ENCODE measurements around the gene RHEX.

Gene RHEX

DNA sequence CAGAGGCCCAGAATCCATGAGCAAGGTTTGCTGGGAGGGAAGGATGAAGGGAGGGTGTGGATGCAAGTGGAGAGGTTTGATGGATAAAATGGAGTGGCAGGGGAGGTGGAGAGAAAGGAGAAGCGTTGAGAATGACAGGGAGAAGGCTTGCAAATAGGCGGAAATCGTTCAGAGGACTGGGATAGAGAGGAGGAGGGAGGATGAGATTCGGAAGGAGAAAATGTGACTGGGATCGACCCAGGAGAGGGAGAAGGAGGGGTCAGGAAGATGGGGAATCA, 63.8 kb downstream of the RHEX start:
- DNase-seq (ENCODE audit: low read depth) = no peak

DNA sequence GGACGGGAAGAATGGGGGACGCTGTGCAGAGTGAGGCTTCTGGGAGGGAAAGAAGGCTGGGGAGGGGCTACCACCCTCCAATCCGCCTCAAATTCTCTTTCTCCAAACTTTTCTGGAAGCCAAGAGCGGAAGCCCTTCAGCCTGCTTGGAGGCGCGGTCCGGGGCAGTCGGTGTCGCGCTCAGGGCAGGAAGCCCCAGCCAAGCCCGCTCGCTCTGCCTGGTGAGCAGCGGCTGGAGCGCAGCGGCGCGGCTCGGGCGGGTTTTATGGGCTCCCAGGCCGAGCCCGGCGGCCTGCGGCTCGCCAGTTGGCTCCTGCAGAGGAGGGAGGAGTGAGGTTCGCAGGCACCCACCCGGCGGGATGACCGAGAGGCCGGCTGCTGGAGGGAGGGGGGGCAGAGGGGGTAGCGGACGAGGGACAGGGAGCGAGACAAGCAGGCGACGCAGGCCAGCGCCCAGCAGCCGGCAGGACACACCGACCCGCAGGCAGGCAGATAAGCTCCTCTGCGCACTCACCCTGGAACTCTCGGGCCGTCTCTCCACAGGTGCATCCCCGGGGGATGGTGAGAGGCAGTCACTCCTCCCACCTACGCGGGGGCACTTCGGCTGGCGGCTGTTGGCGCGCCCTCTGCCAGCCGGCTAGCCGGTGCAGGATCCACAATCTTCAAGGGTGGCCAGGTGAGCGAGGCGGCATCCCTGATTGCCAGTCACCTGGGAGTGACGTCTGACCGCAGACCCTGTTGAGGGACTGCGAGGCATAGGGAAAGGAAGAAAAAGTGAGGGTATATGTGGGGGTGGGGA, 64.4 kb downstream of the RHEX start, which contains the start of gene AVPR1B:
AVPR1B (minus strand) TSS at position 238 of the 798 bp plus-strand sequence. CDS start 498 bp downstream, outside the sequence.
- DNase-seq (ENCODE audit: low read depth) = no peak

DNA sequence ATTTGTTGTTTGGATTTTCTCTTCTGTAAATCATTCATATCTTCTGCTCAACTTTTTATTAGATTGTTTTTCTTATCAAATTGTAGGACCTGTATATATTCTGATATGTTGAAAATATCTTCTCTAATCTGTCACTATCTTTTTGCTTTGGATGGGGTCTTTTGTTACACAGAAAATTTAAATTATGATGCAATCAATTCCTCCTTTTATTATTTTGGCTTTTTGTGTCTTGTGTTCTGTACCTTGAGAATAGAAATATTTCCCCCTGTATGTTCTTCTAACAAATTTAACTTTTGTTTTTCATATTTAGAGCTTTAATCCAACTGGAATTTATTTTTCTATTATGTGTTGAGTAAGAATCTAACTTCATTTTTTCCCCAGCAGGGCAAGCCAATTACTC, 67.4 kb downstream of the RHEX start:
- no peak for DNase-seq (ENCODE audit: low read depth)

DNA sequence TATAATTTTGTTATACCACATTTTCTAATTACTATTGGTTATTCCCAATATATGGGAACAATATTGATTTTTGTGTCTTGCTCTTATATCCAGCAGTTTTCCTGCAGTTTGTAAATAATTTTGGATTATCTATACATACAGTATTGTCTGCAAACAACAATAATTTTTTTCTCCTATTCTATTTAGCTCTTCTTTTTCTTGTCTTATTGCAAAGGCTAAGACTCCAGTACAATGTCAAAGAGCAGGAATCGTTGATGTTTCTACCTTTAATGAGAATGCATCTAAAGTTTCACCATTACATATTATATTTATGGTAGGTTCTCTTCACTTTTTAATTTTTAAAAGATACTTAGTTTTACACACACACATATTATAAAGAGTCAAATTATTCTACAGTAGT, 68.3 kb downstream of the RHEX start:
- no peak for DNase-seq (ENCODE audit: low read depth)

DNA sequence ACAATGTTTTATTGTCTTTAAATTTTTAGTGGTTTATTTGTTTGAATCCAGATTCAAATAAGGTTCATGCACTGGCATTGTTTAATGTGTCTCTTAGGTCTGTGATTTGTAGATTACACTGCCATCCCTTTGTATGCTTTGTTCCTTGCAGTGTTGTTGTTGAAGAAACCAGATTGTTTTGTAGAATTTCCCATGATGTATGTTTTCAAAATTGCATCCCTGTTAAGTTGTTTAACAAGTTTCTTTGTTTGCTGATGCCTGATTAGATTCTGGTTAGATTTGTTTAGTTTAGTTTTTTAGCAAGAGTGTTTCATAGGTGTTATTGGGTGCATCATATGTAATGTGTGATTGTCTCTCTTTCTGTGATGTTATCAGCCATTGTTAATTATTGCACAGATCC, 69.7 kb downstream of the RHEX start:
- DNase-seq (ENCODE audit: low read depth) = no peak

DNA sequence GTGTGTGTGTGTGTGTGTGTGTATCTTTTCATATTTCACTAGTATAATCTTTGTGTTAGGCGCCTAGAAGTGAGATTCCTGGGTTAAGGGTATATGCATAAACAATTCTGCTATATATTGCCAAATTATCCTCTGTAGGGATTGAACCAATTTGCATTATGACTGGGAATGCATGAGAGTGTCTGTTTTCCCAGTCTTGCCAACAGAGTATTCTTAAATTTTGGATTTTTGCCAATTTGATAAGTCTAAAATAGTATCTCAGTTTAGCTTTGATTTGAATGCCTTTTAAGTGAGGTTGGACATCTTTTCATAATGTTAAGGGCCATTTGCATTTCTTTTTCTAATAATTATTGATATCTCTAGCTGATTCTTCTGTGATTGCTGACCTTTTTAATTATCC, 72.4 kb downstream of the RHEX start:
- DNase-seq (ENCODE audit: low read depth) = no peak

DNA sequence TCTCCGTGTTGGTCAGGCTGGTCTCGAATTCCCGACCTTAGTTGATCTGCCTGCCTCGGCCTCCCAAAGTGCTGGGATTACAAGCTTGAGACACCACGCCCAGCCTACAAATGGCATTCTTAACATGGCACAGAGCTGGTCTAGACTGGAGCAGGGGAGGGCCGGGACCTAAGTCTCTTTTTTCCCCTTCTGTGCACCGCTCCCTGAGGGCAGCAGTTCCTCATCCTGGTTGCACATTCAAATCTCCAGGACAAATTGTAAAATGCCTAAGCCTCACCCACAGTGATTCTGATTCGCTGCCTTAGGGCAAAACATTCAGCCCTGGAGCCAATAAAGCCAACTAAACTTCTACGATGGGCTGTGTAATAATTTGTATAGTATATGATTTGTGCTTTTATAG, 74.4 kb downstream of the RHEX start:
- no peak for DNase-seq (ENCODE audit: low read depth)

DNA sequence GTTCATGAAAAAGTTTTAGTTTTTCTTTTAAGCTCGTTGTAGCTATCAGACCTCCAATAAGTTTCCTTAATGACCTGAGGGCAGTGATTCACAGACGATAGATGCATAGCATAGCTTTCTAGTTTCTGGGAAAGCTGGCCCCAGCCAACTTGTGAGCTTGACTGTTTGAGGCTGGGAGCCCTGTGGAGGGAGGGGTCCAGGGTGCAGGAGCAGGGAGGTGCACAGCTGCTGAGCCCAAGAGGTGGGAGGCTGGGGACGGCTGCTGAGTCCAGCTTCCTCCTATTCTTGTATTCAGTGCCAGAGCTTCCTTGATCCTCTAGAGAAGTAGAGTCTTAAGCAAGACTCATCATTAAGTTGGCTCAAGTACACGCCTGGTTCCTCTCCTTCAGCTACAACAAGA, 75.2 kb downstream of the RHEX start:
- no peak for DNase-seq (ENCODE audit: low read depth)

DNA sequence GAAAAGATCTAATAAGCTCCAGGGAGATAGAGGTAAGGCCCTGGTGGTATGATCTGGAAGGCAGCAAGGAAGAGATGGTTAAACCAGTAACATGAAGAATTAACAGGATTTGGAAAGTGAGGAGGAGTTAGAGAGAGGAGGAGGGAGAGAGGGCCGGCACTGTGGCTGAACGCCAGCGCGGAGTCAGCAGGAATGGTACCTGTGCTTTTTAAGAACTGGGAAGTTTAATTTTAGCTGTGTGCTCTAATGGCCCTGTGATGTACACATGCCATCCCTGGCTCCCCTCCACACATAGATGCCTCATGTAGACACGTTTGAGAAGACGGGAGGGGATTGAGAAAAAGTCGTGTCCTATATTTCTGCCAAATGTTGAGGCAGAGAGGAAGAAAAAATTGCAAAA, 78.1 kb downstream of the RHEX start:
- no peak for DNase-seq (ENCODE audit: low read depth)

DNA sequence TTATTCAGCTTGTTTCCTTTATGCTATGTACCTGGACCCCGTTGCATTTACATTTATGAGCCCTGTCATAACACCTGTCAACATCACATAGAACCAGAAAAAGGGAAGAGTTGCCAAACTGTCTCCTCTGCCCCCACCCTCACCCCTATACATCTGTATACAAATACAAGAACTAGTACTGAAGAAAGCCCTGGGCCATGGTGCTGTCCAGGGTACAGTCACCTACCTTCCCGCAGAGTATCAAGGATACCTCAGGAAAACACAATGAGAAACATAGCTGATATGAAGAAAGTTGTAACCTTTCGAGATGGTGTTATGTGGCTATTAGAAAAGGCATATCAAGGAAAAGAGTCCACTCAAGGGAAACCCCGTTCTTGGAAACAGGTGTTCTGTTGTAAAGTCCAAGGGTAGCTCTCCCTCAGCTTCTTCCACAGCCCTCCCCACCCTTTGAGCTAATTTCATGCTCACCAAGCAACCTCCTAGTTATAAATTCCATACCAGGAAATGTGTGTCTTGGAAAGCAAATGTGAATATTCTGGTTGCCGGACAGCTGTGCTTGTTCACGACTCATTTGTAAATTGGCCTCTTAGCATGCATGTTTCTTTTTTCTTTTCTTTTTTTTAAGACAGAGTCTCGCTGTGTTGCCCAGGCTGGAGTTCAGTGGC, 80.9 kb downstream of the RHEX start:
- no peak for DNase-seq (ENCODE audit: low read depth)

DNA sequence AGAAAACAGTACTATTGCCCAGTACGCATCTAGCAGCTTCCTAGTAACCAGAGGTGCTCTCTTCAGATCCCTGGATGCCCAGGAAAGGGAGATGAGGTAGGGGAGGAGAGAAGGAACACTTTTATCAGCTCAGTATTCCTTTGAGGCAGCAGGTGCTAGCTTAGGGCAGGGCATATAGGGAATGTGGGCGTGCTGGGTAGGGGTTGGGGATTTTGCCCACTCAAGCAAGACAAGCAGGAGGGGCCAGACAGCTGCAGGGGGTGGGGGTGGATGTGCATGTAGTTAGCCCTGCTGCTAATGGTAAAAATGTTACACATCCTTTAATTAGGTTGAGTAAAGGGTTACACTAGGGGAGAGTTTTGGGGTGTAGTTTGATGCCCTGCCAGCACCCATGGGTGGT, 82.3 kb downstream of the RHEX start:
- DNase-seq (ENCODE audit: low read depth) = no peak

DNA sequence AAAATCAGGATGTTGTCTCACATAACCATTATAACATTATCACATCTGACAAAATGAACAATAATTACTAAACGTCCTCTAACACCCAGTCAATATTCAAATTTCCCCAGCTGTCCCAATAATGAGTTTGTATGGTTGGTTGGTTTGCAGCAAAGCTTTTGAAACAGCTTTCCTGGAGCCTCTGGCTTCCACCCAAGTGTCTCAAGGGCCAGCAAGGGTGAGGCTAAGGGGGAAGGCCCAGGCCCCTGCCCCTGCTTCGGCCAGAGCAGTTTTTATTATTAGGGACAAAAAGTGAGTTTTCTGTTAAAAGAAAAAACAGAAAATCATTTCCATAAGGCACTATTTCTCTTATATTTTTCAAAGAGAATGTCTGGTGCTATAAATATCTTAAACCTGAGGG, 83.3 kb downstream of the RHEX start:
- no peak for DNase-seq (ENCODE audit: low read depth)

DNA sequence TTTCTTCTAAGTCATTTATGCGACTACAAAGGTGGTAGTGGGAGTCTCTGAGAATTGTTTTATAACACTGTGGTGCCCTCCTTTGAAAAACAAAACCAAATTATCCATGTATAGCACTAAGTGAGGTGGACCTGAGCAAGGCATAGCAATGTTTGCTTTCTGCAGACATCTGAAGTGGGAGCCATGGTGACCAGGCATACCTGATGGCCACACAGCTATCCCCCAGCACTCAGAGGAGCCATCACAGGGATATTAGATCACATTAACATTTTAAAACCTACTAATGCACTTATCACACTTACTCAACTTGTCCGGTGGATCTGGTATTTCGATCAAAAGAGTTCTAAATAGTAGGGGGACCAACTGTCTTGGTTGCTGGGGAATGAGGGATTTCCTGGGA, 89.0 kb downstream of the RHEX start:
- DNase-seq (ENCODE audit: low read depth) = no peak

DNA sequence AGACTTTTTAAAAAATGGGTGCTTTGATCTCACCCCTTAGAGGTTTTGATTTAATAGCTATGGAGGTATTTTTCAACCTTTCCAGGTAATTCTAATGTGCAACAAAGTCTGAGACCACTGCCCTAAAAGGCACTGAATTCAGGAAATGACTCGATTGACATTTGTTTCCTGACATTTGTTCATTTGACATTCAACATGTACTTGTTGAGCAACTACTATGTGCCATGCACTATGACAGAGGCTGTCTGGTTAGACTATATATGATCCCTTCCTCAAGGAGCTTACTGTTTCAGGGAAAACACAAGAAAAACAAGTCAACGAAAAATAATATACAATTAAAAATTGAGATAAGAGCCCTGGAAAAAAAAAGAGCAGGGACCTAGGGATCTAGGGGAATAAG, 89.8 kb downstream of the RHEX start:
- DNase-seq (ENCODE audit: low read depth) = no peak

DNA sequence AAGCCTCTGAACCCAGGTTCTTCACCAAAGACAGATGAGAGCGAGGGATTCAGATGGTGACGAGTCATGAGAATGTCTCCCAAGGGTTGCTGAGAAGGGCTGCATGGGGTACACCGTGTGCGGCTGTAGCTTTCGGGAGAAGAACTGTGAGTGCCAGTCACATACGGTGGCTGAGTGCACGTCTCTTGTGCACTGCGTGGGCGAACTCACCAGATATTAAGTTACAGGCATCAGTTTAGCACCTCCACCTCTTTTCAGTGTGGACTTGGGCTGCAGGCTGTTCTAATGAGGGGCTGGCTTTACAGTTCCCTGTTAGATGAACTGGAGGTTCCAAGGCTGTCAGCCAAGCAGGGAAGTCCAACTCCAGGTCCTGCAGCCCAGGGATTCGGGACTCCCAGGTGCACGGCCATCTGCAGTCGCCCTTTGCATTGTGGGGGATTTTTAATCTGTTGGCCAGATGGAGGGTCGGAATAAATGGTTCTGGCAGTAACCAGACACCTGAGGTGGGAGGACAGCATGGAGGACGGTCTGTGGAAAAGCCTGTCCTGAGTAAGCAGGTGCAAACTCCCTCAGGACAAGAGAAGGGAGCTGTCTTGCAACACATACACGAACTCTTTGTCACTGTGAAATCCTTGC, 90.7 kb downstream of the RHEX start:
- no peak for DNase-seq (ENCODE audit: low read depth)

DNA sequence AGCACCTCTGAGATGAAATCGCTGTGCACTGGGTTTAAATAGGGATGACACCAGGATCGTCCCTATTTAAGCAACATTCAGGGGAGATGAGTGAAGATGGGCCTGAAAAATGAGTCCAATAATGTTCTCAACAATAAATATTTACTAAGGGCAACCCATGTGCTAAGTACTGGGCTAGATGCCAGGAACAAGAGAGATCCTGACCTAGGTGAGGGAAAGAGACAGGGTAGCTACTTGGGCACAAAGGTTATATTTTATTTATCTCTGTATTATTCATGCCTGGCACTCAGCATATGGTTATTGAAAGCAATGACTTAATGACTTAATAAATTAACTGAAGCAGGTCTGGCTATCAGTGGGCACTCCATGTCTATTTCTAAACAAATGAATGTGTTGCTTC, 91.6 kb downstream of the RHEX start:
- DNase-seq (ENCODE audit: low read depth) = no peak

DNA sequence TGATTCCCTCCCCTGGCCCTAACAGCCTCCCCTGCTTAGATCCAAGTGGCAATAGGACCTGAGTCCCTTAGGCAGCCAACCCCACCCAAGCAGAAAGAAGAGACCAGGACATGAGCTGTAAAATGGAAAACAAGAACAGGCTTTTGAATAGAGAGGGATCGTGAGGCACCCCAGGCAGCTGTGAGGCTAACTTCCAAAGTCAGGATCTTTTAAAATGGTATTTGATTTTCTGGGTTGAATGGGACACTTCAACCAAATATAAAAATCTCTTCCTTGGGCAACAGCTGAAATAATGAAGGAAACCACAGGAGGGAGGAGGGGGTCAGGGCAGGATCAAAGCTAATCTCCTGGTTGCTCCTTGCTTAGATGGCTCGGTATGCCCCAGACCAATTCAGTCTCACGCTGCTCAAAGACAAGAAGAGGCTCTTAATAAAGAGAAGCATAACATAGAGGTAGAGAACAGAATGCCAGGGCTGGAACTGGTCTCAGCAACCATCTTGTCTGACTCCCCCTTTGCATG, 92.9 kb downstream of the RHEX start:
- DNase-seq (ENCODE audit: low read depth) = no peak

Data from activated T-helper 1 cell treated with Interleukin-2 at 50 U/mL for 16 hours (primary cell).